K562 (cell line): Measurements from ENCODE around the gene CACNA1A. TPM values are rescaled to one million over a fixed set of nuclear protein-coding genes. Genes with fewer than 3 reads are reported as not detected.

Experiments
- BRD9 ChIP-seq: fragments of 450-650 bp; IDR thresholded peaks from 2 replicates; pipeline ENCODE4 v1.6.1; 2018; ENCODE audit warnings: low read depth; ENCODE audit not compliant: partially characterized antibody
- CBFA2T3 ChIP-seq: fragments of 450-650 bp; IDR thresholded peaks from 2 replicates; pipeline ENCODE4 v1.6.1; 2017
- CHD2 ChIP-seq: IDR thresholded peaks from 2 replicates; pipeline ENCODE4 v1.6.1; 2011; ENCODE audit warnings: low read depth, low read length
- CREM ChIP-seq: IDR thresholded peaks from 2 replicates; pipeline ENCODE4 v1.6.1; 2014; ENCODE audit warnings: antibody characterized with exemption, low read depth
- CSDE1 ChIP-seq, 2 experiments: fragments of 450-650 bp; IDR thresholded peaks; 2 replicates each; pipeline ENCODE4 v1.6.1; 2016; ENCODE audit warnings: mild to moderate bottlenecking in 1 of 2
- EGR1 ChIP-seq: fragments of 450-650 bp; conservative IDR thresholded peaks from 2 replicates; pipeline ENCODE4 v1.6.1; 2017; ENCODE audit warnings: mild to moderate bottlenecking
- EZH2 ChIP-seq: IDR thresholded peaks from 2 replicates; pipeline ENCODE4 v1.6.1; 2012; ENCODE audit warnings: low read depth, mild to moderate bottlenecking, inconsistent platforms, low read length, borderline replicate concordance
- FOXK1 ChIP-seq: sonication (generic); formaldehyde crosslinking; IDR thresholded peaks from 2 replicates; pipeline ENCODE4 v1.8.0; 2022; ENCODE audit warnings: missing genetic modification reagents, mild to moderate bottlenecking, borderline replicate concordance
- ILK ChIP-seq: fragments of 450-650 bp; IDR thresholded peaks from 2 replicates; pipeline ENCODE4 v1.6.1; 2016; ENCODE audit warnings: missing genetic modification characterization, low read depth, mild to moderate bottlenecking, missing compliant biosample characterization, moderate library complexity, borderline replicate concordance
- MAFG ChIP-seq: fragments of 450-650 bp; conservative IDR thresholded peaks from 2 replicates; pipeline ENCODE4 v1.6.1; 2016; ENCODE audit warnings: missing genetic modification characterization, missing compliant biosample characterization
- NR4A1 ChIP-seq, 2 experiments: fragments of 250-450 bp in 1 of 2; fragments of 450-650 bp in 1 of 2; sonication (Bioruptor Pico) in 1 of 2; IDR thresholded peaks; 2 replicates each; pipeline versions ENCODE4 v1.4.0 to v1.6.1; 2016 to 2020; ENCODE audit warnings: mild to moderate bottlenecking in 2 of 2, missing compliant biosample characterization in 1 of 2, missing genetic modification characterization in 1 of 2, moderate library complexity in 1 of 2
- PTRF ChIP-seq: fragments of 450-650 bp; IDR thresholded peaks from 2 replicates; pipeline ENCODE4 v1.6.1; 2016; ENCODE audit warnings: mild to moderate bottlenecking, missing genetic modification characterization, missing compliant biosample characterization
- RFX1 ChIP-seq: fragments of 450-650 bp; IDR thresholded peaks from 2 replicates; pipeline ENCODE4 v1.6.1; 2016; ENCODE audit warnings: mild to moderate bottlenecking, moderate library complexity
- TARDBP ChIP-seq: fragments of 450-650 bp; IDR thresholded peaks from 2 replicates; pipeline ENCODE4 v1.6.1; 2016
- TFAM ChIP-seq: fragments of 250-450 bp; sonication (Bioruptor Pico); conservative IDR thresholded peaks from 2 replicates; pipeline ENCODE4 v1.5.0; 2021; ENCODE audit warnings: mild to moderate bottlenecking, moderate library complexity
- XRCC5 ChIP-seq: fragments of 200-400 bp; formaldehyde crosslinking; IDR thresholded peaks from 2 replicates; pipeline ENCODE4 v1.6.1; 2017; ENCODE audit warnings: low read depth, mild to moderate bottlenecking, low read length
- ZC3H11A ChIP-seq: IDR thresholded peaks from 2 replicates; pipeline ENCODE4 v1.6.1; 2012; ENCODE audit warnings: low read depth, low read length, improper control_type of control experiment
- ZKSCAN8 ChIP-seq: fragments of 200-800 bp; sonication (Bioruptor generic); IDR thresholded peaks from 2 replicates; pipeline ENCODE4 v1.6.1; 2016; ENCODE audit warnings: missing genetic modification characterization, missing compliant biosample characterization
- ZNF12 ChIP-seq: sonication (generic); formaldehyde crosslinking; IDR thresholded peaks from 2 replicates; pipeline ENCODE4 v1.4.0; 2020; ENCODE audit warnings: mild to moderate bottlenecking, missing genetic modification reagents
- ZNF133 ChIP-seq: fragments of 250-450 bp; sonication (Bioruptor Pico); IDR thresholded peaks from 2 replicates; pipeline ENCODE4 v1.4.0; 2020; ENCODE audit warnings: mild to moderate bottlenecking
- ZNF431 ChIP-seq: sonication (generic); formaldehyde crosslinking; IDR thresholded peaks from 2 replicates; pipeline ENCODE4 v1.8.0; 2022; ENCODE audit warnings: mild to moderate bottlenecking, missing genetic modification reagents
- ZNF785 ChIP-seq: fragments of 250-450 bp; sonication (Bioruptor Pico); IDR thresholded peaks from 2 replicates; pipeline ENCODE4 v1.4.0; 2020; ENCODE audit warnings: mild to moderate bottlenecking
- ZSCAN32 ChIP-seq: fragments of 450-650 bp; formaldehyde crosslinking; IDR thresholded peaks from 2 replicates; pipeline ENCODE4 v1.4.0; 2020; ENCODE audit warnings: mild to moderate bottlenecking, moderate library complexity
- polyA plus RNA-seq, 8 experiments: library from polyadenylated mRNA; depleted of rRNA in 4 of 8; stranded (reverse) in 5 of 8; unstranded in 3 of 8; fragments of >200 nt; fragmentation: Nextera tagmentation in 2 of 8; fragmentation: Illumina TruSeq in 1 of 8; extraction: Ambion mirVana in 2 of 8; extraction: Trizol in 1 of 8; gene quantifications; 2 replicates each; pipeline versions ENCODE4 v1.2.1 to v1.2.3, GENCODE V29; 2011 to 2014; ENCODE audit warnings: inconsistent platforms in 1 of 8, missing spikeins in 1 of 8
- total RNA-seq, 7 experiments: library from RNA; depleted of rRNA in 6 of 7; stranded (reverse); fragments of >200 nt in 6 of 7; fragmentation: Illumina TruSeq in 2 of 7; extraction: Trizol in 2 of 7; gene quantifications; 2 replicates each; pipeline versions ENCODE4 v1.2.1 to v1.2.3, GENCODE V29; 2011 to 2021; ENCODE audit warnings: low replicate concordance in 1 of 7
- TF ChIP-seq, protein P1 (sequence below): fragments of 450-650 bp; IDR thresholded peaks from 2 replicates; pipeline ENCODE4 v1.7.0; 2016; ENCODE audit warnings: borderline replicate concordance
- TF ChIP-seq, protein P2 (sequence below), 2 experiments: fragments of 450-650 bp; conservative IDR thresholded peaks; 2 replicates each; pipeline ENCODE4 v1.6.1; 2017; ENCODE audit warnings: mild to moderate bottlenecking in 2 of 2, moderate library complexity in 2 of 2
- TF ChIP-seq, protein P3 (sequence below): fragments of 250-450 bp; sonication (Bioruptor Pico); IDR thresholded peaks from 2 replicates; pipeline ENCODE4 v1.4.0; 2020; ENCODE audit warnings: borderline replicate concordance

CACNA1A gene
- total and polyA plus RNA-seq, 9 of the 15 experiments (the other 6 are each of a cell fraction or from before 2014, with no cell fraction given): 0.03 to 0.20 (median 0.09) TPM; not detected in 1

DNA sequence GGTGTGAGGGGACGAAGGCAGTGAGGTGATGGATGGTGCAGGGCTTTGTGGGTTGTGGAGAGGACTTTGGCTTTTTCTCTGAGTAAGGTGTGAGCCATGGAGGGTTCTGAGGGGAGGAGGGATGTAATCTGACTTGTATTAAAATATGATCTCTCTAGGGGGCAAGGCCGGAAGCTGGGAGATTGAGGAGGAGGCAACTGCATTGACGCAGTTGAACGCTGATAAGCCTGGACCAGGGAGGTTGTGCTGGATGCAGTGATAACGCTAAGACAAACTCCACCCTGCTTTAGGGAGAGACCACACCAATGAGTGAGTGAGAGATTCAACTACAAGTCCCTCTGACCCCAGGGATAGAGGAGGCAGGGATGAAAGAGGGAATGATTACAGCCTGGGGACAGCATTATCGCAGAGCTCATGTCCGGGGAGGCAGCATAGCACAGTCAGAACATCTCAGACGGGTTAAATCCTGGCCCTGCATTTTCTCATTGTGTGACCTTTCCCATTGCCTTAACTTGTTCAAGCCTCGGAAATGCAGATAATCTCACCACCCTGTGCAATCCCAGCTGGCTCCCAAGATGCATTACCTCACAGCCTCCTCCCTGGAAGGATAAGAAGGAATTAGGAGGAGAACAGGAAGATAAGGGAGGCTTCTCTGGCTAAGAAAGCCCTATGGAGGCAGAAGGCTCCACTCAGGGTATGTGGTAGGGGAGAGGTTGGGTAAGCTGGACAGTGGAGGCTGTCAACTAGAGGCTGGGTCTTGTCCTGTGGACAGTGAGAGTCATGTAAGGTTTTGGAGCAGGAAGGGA, 124.2 kb downstream of the CACNA1A start (continued):
- TF ChIP-seq, protein P1, sequence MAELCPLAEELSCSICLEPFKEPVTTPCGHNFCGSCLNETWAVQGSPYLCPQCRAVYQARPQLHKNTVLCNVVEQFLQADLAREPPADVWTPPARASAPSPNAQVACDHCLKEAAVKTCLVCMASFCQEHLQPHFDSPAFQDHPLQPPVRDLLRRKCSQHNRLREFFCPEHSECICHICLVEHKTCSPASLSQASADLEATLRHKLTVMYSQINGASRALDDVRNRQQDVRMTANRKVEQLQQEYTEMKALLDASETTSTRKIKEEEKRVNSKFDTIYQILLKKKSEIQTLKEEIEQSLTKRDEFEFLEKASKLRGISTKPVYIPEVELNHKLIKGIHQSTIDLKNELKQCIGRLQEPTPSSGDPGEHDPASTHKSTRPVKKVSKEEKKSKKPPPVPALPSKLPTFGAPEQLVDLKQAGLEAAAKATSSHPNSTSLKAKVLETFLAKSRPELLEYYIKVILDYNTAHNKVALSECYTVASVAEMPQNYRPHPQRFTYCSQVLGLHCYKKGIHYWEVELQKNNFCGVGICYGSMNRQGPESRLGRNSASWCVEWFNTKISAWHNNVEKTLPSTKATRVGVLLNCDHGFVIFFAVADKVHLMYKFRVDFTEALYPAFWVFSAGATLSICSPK: no peak
- TF ChIP-seq TFAM (CRISPR knock-in tag): no peak
- no peak for TF ChIP-seq BRD9
- TF ChIP-seq MAFG (tag): no peak
- TF ChIP-seq RFX1: no peak
- TF ChIP-seq ILK: no peak
- no peak for TF ChIP-seq ZKSCAN8 (CRISPR knock-in tag)
- no peak for TF ChIP-seq CHD2
- peak; percentile 88 for TF ChIP-seq CREM
- TF ChIP-seq XRCC5: no peak
- TF ChIP-seq TARDBP: no peak
- TF ChIP-seq, protein P2, sequence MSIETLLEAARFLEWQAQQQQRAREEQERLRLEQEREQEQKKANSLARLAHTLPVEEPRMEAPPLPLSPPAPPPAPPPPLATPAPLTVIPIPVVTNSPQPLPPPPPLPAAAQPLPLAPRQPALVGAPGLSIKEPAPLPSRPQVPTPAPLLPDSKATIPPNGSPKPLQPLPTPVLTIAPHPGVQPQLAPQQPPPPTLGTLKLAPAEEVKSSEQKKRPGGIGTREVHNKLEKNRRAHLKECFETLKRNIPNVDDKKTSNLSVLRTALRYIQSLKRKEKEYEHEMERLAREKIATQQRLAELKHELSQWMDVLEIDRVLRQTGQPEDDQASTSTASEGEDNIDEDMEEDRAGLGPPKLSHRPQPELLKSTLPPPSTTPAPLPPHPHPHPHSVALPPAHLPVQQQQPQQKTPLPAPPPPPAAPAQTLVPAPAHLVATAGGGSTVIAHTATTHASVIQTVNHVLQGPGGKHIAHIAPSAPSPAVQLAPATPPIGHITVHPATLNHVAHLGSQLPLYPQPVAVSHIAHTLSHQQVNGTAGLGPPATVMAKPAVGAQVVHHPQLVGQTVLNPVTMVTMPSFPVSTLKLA (conservative IDR thresholded peaks at IDR 0.05): no peak
- no peak for TF ChIP-seq EZH2
- no peak for TF ChIP-seq CSDE1 (IDR thresholded peaks at IDR 0.05)
- no peak for TF ChIP-seq NR4A1 (CRISPR knock-in tag; IDR thresholded peaks at IDR 0.05)
- no peak for TF ChIP-seq NR4A1 (tag; IDR thresholded peaks at IDR 0.05)
- no peak for TF ChIP-seq ZNF12 (CRISPR knock-in tag)
- TF ChIP-seq ZNF431 (CRISPR knock-in tag): no peak
- TF ChIP-seq ZC3H11A: no peak
- no peak for TF ChIP-seq ZNF133 (CRISPR knock-in tag)
- no peak for TF ChIP-seq FOXK1 (CRISPR knock-in tag)
- TF ChIP-seq EGR1: no peak; the same call in 1 of the 2 replicates
- TF ChIP-seq, protein P3, sequence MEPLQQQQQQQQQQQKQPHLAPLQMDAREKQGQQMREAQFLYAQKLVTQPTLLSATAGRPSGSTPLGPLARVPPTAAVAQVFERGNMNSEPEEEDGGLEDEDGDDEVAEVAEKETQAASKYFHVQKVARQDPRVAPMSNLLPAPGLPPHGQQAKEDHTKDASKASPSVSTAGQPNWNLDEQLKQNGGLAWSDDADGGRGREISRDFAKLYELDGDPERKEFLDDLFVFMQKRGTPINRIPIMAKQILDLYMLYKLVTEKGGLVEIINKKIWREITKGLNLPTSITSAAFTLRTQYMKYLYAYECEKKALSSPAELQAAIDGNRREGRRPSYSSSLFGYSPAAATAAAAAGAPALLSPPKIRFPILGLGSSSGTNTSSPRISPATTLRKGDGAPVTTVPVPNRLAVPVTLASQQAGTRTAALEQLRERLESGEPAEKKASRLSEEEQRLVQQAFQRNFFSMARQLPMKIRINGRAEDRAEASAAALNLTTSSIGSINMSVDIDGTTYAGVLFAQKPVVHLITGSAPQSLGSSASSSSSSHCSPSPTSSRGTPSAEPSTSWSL: no peak
- TF ChIP-seq PTRF (tag): no peak
- TF ChIP-seq ZSCAN32 (CRISPR knock-in tag): no peak
- peak; percentile 90 for TF ChIP-seq CBFA2T3
- TF ChIP-seq ZNF785 (CRISPR knock-in tag): no peak
